Lower lobe of right lung (tissue), 2 donors: ENCODE data around the gene SETD1A. TPM values are rescaled to one million over a fixed set of nuclear protein-coding genes. Genes with fewer than 3 reads are reported as not detected.

Source experiments
- ATAC-seq, 2 donors: fragments of 200-7000 bp; cut with Tn5 transposase; one replicate each; pipeline ENCODE4 v1.9.1; 2020 to 2022; ENCODE audit warnings: mild to moderate bottlenecking in 2 of 2, moderate library complexity in 2 of 2
- DNase-seq: peaks from one replicate; pipeline ENCODE4 v3.0.0-alpha.2; 2020
- H3K27ac ChIP-seq: fragments of 200-600 bp; one replicate; pipeline ENCODE4 v1.8.0; 2022
- H3K27me3 ChIP-seq: fragments of 200-600 bp; one replicate; pipeline ENCODE4 v1.8.0; 2022; ENCODE audit warnings: low read depth
- H3K36me3 ChIP-seq: fragments of 200-600 bp; one replicate; pipeline ENCODE4 v1.8.0; 2022; ENCODE audit warnings: mild to moderate bottlenecking
- H3K4me1 ChIP-seq: fragments of 200-600 bp; one replicate; pipeline ENCODE4 v1.8.0; 2022
- H3K4me3 ChIP-seq: fragments of 200-600 bp; one replicate; pipeline ENCODE4 v1.8.0; 2022; ENCODE audit warnings: mild to moderate bottlenecking
- H3K9me3 ChIP-seq: fragments of 200-600 bp; one replicate; pipeline ENCODE4 v1.8.0; 2022
- intact Hi-C: fragments of 100-400 bp; cut with DNase I; formaldehyde crosslinking; loops from one replicate; pipeline ENCODE4 v1.11.0; 2022
- total RNA-seq: library from RNA; stranded (reverse); fragmentation: NEBNext Ultra II Directional; extraction: Animal tissue kit (Norgen Biotek cat#: 25700); gene quantifications from one replicate; pipeline ENCODE4 v1.2.1, GENCODE V29; 2021
- TF ChIP-seq, protein P1 (sequence below): fragments of 200-600 bp; IDR thresholded peaks from one replicate; pipeline ENCODE4 v1.8.0; 2022; ENCODE audit warnings: antibody characterized with exemption, mild to moderate bottlenecking
- donor health status: DM: no; HTN: yes; CAD: no; lungs with severe emphysema.

SETD1A gene
- total RNA-seq, 1 donor from 2014 or later = 15.0 TPM

DNA sequence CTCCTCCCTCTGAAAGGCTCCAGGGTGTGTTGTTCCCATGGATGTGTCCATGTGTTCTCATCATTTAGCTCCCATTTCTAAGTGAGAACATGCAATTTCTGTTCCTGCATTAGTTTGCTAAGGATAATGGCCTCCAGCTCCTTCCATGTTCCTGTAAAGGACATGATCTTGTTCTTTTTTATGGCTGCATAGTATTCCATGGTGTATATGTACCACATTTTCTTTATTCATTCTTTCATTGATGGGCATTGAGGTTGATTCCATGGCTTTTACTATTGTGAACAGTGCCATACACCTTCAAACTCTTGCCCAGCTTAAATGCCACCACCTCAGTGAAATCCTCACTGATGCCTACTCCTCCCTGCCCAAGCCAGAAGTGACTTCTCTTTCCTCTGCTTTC lies 13.2 kb upstream of the SETD1A start:
- Histone ChIP-seq H3K9me3 (no peaks in the 10 kb centered on the region), H3K27ac (no peak overlapping the region), H3K36me3 (peaks cover 26% of the 10 kb centered on the region), H3K4me3 (no peak overlapping the region), H3K27me3 (no peaks in the 10 kb centered on the region), H3K4me1 (peaks cover 18% of the 10 kb centered on the region)
- TF ChIP-seq, protein P1, sequence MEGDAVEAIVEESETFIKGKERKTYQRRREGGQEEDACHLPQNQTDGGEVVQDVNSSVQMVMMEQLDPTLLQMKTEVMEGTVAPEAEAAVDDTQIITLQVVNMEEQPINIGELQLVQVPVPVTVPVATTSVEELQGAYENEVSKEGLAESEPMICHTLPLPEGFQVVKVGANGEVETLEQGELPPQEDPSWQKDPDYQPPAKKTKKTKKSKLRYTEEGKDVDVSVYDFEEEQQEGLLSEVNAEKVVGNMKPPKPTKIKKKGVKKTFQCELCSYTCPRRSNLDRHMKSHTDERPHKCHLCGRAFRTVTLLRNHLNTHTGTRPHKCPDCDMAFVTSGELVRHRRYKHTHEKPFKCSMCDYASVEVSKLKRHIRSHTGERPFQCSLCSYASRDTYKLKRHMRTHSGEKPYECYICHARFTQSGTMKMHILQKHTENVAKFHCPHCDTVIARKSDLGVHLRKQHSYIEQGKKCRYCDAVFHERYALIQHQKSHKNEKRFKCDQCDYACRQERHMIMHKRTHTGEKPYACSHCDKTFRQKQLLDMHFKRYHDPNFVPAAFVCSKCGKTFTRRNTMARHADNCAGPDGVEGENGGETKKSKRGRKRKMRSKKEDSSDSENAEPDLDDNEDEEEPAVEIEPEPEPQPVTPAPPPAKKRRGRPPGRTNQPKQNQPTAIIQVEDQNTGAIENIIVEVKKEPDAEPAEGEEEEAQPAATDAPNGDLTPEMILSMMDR = no peak
- intact Hi-C loops = no loop called here
- DNase-seq (no peak), ATAC-seq (no peak)

DNA sequence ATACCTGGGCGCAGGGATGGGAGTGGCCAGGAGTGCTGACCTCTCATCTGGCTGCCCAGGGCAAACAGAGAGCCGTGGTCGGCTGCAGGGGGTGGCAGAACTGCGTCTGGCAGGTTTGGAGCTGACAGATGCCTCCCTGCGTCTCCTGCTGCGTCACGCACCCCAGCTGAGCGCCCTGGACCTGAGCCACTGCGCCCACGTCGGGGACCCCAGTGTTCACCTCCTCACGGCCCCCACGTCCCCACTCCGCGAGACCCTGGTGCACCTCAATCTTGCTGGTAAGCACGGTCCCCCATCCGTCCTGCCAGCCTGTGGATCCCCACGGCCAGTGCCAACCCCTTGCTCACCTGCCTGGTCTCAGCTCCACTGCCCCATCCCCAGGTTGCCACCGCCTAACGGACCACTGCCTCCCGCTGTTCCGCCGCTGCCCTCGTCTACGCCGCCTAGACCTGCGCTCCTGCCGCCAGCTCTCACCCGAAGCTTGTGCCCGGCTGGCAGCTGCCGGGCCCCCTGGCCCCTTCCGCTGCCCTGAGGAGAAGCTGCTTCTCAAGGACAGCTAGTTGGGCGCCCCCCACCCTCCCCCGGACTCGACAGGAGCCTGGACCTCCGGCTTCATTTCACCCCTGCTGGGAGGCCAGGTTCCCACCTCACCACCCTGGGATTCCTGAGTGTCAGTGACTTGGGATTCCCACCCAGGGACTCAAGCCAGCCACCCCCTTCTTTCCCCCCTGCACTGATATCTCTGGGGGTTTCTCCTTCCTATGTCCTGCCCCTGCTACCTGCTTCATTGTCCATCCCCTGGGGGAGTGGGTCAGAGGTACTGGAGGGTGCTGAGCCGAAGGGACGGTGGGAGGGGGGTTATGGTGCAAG lies 10.6 kb upstream of the SETD1A start:
- intact Hi-C loops = no loop called here
- Histone ChIP-seq H3K4me1 (peaks cover 36% of the 10 kb centered on the region), H3K27me3 (no peaks in the 10 kb centered on the region), H3K27ac (no peak overlapping the region), H3K36me3 (peaks cover 26% of the 10 kb centered on the region), H3K4me3 (no peak overlapping the region), H3K9me3 (no peaks in the 10 kb centered on the region)
- ATAC-seq (no peak), DNase-seq (no peak)
- TF ChIP-seq, protein P1 = no peak

GRCh38 chr16:30947541-30947858 lies 10.1 kb upstream of the SETD1A start:
- Histone ChIP-seq H3K9me3 (no peaks in the 10 kb centered on the region), H3K4me3 (no peak overlapping the region), H3K4me1 (peaks cover 32% of the 10 kb centered on the region), H3K27me3 (no peaks in the 10 kb centered on the region), H3K27ac (peak overlapping the region; percentile 94), H3K36me3 (peaks cover 21% of the 10 kb centered on the region)
- intact Hi-C loops = no loop called here
- TF ChIP-seq, protein P1 = no peak
- no peak for ATAC-seq
- DNase-seq = no peak

DNA sequence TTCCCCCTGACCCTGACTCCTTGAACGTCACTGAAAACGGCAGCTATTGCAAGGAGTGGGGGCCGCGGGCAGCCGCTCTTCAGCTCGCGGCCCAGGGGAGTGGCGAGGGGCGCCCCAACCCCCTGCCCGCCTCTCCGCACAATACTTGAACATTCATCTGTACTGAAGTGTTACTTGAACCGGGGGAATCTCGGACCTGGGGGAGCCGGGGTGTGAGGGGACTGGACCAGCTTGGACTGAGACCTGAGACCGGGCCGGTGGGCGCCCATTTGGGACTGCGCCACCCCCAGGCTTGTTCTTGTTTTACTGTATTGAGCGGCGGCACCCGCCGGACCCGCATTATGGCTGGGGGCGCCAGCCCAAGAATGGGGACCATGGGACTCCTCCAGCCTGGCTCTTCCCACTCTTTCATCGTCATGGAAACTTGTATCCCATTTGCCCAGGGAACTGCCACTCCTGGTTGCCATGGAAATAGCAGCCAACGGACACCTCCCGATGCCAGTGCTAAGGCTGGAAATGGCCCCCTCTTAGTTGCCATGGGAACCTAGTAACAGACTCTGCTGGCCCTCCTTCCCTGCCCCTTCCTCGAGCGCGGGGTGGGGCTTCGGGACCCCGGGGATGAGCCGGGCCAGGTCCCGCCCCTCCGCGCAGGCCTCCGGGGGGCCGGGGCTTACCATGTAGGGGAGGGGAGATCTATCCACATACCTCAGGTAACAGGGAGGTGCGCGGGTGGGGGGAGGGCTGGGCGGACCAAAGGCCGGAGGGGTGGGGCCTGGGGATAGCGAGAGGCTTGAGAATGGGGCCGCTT lies 9.5 kb upstream of the SETD1A start:
- Histone ChIP-seq H3K27ac (peak overlapping the region; percentile 94), H3K4me3 (peak overlapping the region; percentile 91), H3K36me3 (peaks cover 16% of the 10 kb centered on the region), H3K9me3 (no peaks in the 10 kb centered on the region), H3K27me3 (no peaks in the 10 kb centered on the region), H3K4me1 (peaks cover 37% of the 10 kb centered on the region)
- ATAC-seq (peak; percentile 79 to 80), DNase-seq (peak; percentile 82)
- TF ChIP-seq, protein P1 = peak; percentile 20
- intact Hi-C loops = no loop called here

GRCh38 chr16:30948667-30949649 lies 8.6 kb upstream of the SETD1A start, which contains the start of gene ORAI3:
Gene ORAI3 (plus strand): TSS chr16:30949068. CDS start chr16:30949290, 222 bp downstream.
- H3K4me1 ChIP-seq = peaks cover 46% of the 10 kb centered on the region
- peak; percentile 85 to 86 for ATAC-seq
- H3K9me3 ChIP-seq = no peaks in the 10 kb centered on the region
- no peaks in the 10 kb centered on the region for H3K27me3 ChIP-seq
- TF ChIP-seq, protein P1 = no peak
- DNase-seq = peak; percentile 91
- peaks cover 11% of the 10 kb centered on the region for H3K36me3 ChIP-seq
- H3K4me3 ChIP-seq = peak within 1 kb of the TSS; percentile 91
- intact Hi-C loops = no loop called here
- H3K27ac ChIP-seq = peak within 1 kb of the TSS; percentile 94
